Measurements from ENCODE around the gene PPP6R3. TPM values are rescaled to one million over a fixed set of nuclear protein-coding genes. Genes with fewer than 3 reads are reported as not detected.
A peak's percentile ranks its signal among the peaks of the same experiment; 100 is the strongest.

PPP6R3 gene
- total RNA-seq, 1 donor = 119 TPM

DNA sequence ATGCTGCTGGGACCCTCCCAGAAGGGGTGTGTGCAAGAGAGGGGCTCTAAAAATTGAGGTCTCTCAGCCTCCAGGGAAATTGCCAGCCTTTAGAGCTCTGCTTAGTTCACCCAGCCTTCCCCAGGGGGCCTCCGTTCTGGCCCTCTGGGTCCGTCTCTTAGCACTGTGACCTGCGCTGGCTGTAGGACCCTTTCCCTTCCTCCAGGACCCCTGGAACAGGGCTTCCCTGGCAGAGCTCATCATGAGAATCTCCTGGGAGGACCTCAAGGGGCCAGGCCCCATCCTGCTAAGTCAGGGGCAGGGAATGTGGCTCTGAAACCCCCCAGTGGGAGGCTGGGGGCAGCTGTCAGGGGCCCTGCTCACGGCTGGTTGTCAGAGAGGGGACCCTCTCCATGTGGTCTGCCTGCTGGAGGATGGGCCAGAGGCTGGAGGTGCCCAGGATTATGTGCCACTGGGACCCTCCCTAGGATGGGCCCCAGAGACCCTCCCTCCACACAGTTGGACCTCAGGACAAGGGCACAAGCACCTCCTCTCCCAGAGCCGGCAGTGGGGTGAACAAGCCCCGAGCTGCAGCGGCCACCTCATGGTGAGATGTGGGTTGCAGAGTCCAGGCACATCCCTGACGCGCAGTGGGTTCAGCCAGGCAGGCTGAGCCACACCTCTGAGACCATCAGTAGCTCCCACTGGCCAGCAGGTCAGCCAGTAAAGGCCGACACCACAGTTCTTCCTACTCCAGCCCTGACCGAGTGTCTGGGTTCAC is 196.6 kb downstream of the PPP6R3 start:
- DNase-seq (ENCODE audit: low read depth) = no peak
- TF ChIP-seq, protein P1, sequence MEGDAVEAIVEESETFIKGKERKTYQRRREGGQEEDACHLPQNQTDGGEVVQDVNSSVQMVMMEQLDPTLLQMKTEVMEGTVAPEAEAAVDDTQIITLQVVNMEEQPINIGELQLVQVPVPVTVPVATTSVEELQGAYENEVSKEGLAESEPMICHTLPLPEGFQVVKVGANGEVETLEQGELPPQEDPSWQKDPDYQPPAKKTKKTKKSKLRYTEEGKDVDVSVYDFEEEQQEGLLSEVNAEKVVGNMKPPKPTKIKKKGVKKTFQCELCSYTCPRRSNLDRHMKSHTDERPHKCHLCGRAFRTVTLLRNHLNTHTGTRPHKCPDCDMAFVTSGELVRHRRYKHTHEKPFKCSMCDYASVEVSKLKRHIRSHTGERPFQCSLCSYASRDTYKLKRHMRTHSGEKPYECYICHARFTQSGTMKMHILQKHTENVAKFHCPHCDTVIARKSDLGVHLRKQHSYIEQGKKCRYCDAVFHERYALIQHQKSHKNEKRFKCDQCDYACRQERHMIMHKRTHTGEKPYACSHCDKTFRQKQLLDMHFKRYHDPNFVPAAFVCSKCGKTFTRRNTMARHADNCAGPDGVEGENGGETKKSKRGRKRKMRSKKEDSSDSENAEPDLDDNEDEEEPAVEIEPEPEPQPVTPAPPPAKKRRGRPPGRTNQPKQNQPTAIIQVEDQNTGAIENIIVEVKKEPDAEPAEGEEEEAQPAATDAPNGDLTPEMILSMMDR (IDR thresholded peaks at IDR 0.05; ENCODE audit: insufficient read depth, low read length) = no peak
- H3K4me3 ChIP-seq (ENCODE audit: low read depth, low read length) = no peak overlapping the region

DNA sequence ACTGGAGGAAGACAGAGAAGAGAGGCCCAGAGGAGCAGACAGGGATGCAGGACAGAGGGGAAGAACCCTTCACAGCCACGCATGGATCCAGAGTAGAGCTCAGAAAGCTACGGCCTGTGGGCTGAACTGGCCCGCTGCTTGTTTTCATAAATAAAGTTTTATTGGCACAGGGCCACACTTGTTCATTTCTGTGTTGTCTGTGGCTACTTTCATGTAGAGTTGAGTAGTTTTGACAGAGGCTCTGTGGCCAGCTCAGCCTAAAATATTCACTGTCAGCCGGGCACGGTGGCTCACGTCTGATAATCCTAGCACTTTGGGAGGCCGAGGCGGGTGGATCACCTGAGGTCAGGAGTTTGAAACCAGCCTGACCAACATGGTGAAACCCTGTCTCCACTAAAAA is 197.5 kb downstream of the PPP6R3 start:
- DNase-seq (ENCODE audit: low read depth) = no peak
- TF ChIP-seq, protein P1 (IDR thresholded peaks at IDR 0.05; ENCODE audit: insufficient read depth, low read length) = no peak
- H3K4me3 ChIP-seq (ENCODE audit: low read depth, low read length) = no peak overlapping the region

DNA sequence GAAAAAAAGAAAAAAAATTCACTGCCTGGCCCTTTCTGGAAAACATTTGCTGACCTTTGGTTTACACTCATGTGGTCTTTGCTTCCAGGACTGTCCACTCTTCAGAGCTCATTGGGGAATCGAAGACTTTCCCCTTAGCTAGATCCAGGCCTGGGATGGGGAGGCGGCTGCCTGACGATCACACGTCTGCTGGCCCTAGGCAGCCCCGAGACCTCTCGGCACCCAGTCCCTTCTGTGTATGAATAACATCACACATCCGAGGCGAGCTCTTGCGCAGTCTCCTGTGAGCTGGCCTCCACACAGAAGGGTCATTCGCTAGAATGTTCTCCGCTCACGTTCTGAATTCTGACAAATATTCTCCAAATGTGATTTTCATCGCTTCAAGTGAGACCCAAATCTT is 198.1 kb downstream of the PPP6R3 start:
- DNase-seq (ENCODE audit: low read depth) = no peak
- H3K4me3 ChIP-seq (ENCODE audit: low read depth, low read length) = no peak overlapping the region
- TF ChIP-seq, protein P1 (IDR thresholded peaks at IDR 0.05; ENCODE audit: insufficient read depth, low read length) = no peak

DNA sequence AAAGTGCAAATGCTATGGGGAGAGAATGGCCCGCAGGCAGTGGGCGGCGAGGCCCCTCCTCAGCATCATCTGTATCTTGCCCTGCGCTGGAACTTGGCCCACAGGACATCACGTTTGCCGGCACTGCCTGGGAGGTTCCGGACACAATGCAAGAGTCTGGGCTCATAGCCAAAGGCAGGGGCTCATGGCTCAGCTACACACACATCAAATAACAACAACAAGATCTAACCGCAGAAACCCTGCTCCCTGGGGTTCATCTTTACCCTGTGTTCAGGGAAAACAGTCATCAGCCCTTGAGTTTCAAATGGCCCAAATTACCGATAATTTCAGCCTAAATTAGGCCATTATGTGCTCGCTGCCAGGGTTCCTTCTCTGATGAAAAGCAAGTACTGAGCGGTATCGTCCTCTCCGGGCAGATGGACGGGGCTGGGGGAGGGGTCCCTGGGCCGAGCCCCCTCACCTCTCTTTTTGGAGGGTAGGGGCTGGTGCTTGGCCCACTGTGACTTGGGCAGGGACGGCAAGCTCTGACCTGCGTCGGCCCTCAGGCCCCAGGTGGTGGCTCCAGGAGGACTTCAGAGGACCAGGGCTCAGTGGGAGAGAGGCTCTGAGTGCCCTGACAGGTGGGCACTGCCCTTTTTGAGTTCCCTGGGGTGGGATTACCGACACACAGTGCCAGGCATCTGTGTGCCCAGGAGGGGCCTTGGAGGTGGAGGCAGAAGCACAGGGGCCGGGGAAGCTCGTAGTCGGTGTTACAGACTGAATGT is 198.8 kb downstream of the PPP6R3 start:
- H3K4me3 ChIP-seq (ENCODE audit: low read depth, low read length) = no peak overlapping the region
- TF ChIP-seq, protein P1 (IDR thresholded peaks at IDR 0.05; ENCODE audit: insufficient read depth, low read length) = no peak
- peak; percentile 90 for DNase-seq (ENCODE audit: low read depth)

DNA sequence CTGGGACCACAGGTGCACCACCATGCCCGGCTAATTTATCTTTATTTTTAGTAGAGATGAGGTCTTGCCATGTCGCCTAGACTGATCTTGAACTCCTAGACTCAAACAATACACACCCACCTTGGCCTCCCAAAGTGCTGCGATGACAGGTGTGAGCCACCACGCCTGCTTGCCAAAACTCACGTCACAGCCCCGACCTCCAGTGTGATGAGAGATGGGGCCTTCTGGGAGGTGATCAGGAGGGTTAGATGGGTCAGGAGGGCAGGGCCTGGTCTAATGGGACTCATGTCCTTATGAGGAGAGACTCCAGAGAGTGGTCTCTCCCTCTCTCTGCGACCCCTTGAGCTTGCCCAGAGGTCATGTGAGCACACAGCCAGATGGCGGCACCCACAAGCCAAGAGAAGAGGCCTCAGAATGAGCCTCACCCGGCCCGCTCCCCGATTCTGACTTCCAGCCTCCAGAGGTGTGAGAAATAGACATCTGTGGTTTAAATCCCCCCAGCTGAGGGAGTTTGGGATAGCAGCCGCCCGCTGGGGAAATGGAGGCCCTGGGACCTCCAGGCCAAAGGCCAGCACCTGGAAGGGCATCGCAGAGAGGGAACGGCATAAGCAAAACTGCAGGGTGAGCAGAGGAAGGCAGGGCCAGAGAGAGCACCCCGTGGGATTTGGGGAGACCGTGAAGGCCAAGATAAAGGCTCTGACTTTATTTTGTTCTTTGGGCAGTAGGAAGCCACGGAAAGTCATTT is 199.7 kb downstream of the PPP6R3 start:
- DNase-seq (ENCODE audit: low read depth) = no peak
- H3K4me3 ChIP-seq (ENCODE audit: low read depth, low read length) = no peak overlapping the region
- TF ChIP-seq, protein P1 (IDR thresholded peaks at IDR 0.05; ENCODE audit: insufficient read depth, low read length) = no peak

DNA sequence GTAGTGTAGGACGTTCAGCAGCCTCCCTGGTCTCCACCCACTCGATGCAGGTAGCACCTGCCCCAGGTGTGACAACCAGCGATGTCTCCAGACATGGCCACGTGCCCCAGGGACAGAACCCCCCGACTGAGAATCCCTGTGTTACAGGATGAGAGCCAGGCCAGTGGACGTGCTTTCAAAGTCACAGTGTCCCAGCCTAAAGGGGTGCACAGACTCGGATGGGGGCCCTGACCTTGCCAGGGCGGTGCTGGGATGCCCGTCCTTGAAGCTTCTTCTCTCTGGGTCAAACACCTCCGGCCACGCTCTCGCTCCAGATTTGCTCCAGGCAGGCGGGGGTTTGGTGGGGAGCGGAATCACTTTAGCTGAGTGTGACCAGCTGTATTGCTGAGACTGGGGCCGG is 200.5 kb downstream of the PPP6R3 start:
- DNase-seq (ENCODE audit: low read depth) = no peak
- TF ChIP-seq, protein P1 (IDR thresholded peaks at IDR 0.05; ENCODE audit: insufficient read depth, low read length) = no peak

More for the DNA sequence above, 200.5 kb downstream of the PPP6R3 start:
- H3K4me3 ChIP-seq (ENCODE audit: low read depth, low read length) = no peak overlapping the region

Measured in fibroblast of the aortic adventitia (primary cell).